C4-2B (cell line): ENCODE measurements around the gene PHKA1.

ENCODE experiments used
- H3K27ac ChIP-seq: fragments of 450-650 bp; 2 replicates; pipeline ENCODE4 v1.5.1; 2017
- ZFX ChIP-seq: fragments of 450-650 bp; IDR thresholded peaks from 2 replicates; pipeline ENCODE4 v1.6.1; 2017
- TF ChIP-seq, protein P1 (sequence below): fragments of 450-650 bp; conservative IDR thresholded peaks from 2 replicates; pipeline ENCODE4 v1.5.1; 2017; ENCODE audit warnings: mild to moderate bottlenecking

PHKA1 gene

DNA sequence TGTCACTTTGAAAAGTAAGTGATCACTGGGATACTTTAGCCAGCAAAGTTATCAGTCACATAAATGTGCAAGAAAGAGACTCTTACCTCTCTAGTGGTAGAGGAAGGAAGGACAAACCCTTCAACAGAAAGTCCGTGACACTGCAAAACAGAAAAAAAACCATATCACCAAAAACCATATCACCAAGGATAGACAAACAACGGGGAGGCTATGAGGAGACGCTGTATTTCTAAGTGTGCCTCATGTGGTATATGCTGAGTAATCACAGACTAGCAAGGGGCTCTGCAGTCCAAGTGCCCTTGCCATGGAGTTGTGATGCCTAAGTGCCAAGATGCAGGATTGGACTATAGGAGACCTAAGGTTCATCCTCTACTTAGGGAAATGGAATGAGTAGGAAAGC lies 129.9 kb downstream of the PHKA1 start:
- no peak overlapping the region for H3K27ac ChIP-seq
- TF ChIP-seq ZFX, result no peak
- TF ChIP-seq, protein P1, sequence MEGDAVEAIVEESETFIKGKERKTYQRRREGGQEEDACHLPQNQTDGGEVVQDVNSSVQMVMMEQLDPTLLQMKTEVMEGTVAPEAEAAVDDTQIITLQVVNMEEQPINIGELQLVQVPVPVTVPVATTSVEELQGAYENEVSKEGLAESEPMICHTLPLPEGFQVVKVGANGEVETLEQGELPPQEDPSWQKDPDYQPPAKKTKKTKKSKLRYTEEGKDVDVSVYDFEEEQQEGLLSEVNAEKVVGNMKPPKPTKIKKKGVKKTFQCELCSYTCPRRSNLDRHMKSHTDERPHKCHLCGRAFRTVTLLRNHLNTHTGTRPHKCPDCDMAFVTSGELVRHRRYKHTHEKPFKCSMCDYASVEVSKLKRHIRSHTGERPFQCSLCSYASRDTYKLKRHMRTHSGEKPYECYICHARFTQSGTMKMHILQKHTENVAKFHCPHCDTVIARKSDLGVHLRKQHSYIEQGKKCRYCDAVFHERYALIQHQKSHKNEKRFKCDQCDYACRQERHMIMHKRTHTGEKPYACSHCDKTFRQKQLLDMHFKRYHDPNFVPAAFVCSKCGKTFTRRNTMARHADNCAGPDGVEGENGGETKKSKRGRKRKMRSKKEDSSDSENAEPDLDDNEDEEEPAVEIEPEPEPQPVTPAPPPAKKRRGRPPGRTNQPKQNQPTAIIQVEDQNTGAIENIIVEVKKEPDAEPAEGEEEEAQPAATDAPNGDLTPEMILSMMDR, result no peak

DNA sequence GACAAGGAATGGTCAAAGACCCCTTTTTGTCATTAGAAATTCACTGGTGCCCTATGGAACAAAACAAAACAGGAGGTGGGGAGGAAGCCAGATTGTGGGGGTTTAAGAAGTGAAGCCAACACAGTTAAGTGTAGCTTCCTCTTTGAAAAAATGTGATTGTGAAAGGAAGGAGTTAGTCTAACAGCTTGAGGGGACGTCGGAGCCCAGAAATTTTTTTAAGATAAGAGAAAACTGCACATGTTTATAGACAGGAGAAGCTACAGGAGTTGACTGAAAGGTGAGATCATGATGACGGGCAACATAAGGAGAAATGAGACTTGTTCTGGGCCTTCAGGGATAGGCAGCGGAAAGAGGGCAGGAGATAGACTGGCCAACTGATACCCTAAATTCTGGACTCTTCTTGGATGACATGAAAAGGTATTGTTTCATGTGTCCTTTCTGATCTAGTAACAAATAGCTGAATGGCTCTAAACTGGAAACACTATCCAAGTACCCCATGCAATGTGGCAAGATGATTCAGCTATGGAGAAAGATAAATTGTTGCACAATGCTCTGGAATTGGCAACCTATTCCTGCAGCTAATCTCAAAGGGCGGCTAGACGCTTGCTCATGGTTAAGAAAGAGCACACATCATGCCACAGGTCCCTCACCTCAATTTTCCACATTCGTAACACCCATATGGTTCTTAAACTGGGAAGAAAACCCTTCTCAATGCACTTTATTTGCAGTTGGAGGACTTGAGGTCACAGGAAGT lies 137.8 kb downstream of the PHKA1 start:
- no peak for TF ChIP-seq ZFX
- TF ChIP-seq, protein P1, result no peak
- H3K27ac ChIP-seq, result no peak overlapping the region

DNA sequence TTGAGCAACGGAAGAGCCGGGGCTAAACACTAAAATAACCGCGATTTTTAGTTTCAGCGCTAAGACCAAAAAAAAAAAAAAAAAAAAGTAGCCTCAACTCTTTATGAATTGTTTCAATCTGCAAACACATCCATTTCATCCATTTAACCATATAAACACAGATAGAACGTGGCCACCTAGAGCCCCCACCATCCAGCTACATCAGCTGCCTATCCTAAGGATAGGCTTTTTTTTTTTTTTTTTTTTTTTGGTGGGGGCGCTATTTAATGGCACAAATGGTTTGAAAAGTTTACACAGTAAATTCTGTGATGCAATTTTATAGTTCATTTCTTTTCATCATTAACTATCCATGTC lies 141.0 kb downstream of the PHKA1 start:
- no peak for TF ChIP-seq ZFX
- TF ChIP-seq, protein P1, result peak; percentile 13; the same call in 1 of the 2 replicates
- H3K27ac ChIP-seq, result peak overlapping the region; percentile 83; the same call in 1 of the 2 replicates

DNA sequence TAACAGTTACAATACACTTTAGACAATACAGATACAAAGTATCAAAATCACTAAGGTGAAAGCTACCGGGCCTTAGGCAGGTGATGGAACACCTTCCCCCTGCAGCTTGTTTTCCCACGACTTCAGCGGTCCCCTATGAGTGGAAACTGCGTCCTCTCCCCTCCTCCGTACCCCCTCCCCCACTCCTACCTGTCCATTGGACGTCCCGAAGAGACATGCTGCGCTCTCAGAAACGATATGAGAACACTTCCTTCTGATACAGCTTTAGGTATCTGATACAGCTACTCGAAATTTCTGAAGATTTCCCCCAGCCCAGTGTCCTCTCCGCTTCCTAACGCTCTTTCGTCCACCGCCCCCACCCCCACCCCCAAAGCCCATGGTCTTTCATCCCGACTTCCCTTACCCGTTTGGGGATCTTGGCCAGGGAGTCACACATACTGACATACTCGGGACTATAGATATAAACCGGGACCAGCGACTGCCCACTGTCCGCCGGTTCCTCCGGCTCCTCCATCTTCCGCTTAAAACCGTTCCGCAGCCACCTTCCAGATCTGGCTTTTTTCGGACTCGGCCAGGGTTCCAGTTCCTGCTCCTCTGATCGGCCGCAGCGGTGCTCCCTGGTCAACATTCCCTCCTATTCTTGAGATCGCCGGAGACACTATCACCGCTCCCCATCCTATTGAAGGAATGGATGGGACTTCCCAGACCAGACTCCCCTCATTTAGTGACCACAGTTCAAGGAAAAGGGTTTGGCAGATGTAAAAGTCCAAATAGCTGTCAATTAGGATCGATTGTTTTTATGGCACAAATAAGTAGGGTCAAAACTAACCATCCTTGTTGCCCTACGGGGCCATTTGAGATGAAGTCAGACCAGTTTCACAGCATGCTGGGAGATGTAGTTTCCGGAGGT lies 141.6 kb downstream of the PHKA1 start, which contains the start of gene HDAC8:
TSS of gene HDAC8 (minus strand) at position 596 of the 910 bp plus-strand sequence. CDS start at position 514, 82 bp downstream.
- 0 out of 2 replicates have a peak, but pooled peaks have one; percentile 11 for TF ChIP-seq ZFX
- TF ChIP-seq, protein P1, result no peak
- peak within 1 kb of the TSS; percentile 83 for H3K27ac ChIP-seq

DNA sequence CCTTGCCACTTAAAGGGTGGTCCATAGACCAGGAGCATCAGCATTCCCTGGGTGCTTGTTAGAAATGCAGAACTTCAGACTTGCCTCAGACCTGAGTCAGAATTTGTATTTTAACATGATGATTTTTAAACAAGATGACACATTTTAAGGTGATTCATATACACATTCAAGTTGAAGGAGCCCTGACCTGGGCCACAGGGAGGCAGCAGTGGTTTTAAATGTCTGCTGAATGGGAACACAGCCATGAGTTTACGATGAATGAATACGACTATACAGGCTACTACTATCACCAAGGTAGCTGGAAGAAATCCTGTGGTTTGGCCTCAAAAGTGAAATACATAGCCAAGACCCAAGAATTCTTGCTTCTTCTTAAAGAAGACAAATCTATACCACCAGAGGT lies 144.3 kb downstream of the PHKA1 start:
- TF ChIP-seq, protein P1, result no peak
- TF ChIP-seq ZFX, result no peak
- no peak overlapping the region for H3K27ac ChIP-seq

DNA sequence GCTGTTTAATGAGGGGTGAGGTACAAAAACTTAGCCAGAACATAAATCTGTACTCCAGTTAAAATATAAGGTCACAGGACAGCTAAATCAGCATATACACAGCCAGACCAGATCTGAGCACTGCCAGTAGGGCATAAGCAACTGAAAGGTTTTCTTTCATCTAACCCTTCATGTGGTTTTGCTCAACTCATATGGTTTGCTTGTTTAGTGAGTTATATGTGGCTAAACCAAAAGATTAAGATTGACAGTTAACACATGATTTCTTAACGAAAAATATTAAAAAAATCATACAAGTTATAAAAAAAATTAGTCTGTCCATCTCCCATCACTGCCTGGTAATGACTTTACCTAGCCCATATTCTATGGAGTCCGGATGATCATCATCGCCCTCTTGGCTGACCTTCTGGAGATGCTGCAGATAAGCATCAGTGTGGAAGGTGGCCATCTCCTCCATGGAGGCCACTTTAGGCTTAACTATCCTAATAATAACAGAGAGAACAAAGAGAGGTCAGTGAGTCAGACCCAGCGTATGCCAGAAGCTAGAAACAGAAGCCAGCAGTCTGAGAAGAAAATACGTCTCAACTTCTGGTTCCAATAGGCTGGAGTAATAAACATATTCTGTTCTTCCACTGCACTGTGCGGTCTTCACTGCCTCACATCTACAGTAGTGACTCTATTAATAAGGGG lies 145.6 kb downstream of the PHKA1 start:
- TF ChIP-seq, protein P1, result no peak
- TF ChIP-seq ZFX, result no peak
- no peak overlapping the region for H3K27ac ChIP-seq
